ENCODE measurements around the gene ADAMTS3.

Gene ADAMTS3

DNA sequence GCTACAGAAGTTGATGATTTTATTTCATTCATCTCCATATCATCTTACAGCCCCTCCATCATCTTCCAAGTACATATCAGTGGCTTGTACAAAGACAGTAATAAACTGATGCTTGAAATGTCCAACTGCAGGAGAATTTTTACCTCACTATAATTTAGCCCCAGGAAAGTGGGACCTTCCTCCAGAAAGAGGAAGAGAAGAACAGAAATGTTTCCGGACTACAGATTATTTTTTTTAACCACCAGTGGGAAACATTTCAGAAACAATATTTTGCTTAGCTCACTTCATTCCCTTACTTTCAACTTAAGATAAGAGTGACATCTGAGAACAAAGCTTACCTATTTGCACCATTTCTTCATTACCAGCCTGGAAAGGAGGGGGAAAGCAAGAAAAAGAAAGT, 2.0 kb downstream of the ADAMTS3 start:
- DNase-seq (ENCODE audit: low read depth) = no peak
- H3K4me3 ChIP-seq (ENCODE audit: low read depth, low read length) = no peak overlapping the region
- TF ChIP-seq, protein P1, sequence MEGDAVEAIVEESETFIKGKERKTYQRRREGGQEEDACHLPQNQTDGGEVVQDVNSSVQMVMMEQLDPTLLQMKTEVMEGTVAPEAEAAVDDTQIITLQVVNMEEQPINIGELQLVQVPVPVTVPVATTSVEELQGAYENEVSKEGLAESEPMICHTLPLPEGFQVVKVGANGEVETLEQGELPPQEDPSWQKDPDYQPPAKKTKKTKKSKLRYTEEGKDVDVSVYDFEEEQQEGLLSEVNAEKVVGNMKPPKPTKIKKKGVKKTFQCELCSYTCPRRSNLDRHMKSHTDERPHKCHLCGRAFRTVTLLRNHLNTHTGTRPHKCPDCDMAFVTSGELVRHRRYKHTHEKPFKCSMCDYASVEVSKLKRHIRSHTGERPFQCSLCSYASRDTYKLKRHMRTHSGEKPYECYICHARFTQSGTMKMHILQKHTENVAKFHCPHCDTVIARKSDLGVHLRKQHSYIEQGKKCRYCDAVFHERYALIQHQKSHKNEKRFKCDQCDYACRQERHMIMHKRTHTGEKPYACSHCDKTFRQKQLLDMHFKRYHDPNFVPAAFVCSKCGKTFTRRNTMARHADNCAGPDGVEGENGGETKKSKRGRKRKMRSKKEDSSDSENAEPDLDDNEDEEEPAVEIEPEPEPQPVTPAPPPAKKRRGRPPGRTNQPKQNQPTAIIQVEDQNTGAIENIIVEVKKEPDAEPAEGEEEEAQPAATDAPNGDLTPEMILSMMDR (IDR thresholded peaks at IDR 0.05; ENCODE audit: control insufficient read depth, extremely low read depth, insufficient read depth) = no peak

DNA sequence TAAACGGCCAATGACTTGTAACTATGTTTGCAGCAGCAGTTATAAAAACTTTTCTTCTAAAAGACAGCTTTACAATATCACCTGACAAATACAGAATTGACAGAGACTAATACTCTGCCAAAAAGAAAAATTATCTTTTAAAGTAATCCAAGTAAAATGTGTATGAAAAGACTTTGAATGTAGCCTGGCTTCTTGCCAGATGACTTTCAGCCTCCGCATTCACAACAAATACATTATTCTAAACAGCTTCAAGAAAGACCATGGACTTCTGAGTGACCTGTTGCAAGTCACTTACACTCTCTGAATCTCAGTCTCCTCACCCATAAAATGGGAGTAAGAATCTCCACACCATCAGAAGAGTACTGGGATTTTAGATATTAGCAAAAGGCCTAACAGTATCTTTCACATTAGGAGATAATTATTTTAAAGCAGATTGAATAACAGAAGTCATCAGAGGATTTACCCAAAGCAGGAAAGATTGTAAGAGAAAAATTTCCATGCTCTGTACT, 2.5 kb downstream of the ADAMTS3 start:
- H3K4me3 ChIP-seq (ENCODE audit: low read depth, low read length) = no peak overlapping the region
- no peak for DNase-seq (ENCODE audit: low read depth)
- TF ChIP-seq, protein P1 (IDR thresholded peaks at IDR 0.05; ENCODE audit: control insufficient read depth, extremely low read depth, insufficient read depth) = no peak

DNA sequence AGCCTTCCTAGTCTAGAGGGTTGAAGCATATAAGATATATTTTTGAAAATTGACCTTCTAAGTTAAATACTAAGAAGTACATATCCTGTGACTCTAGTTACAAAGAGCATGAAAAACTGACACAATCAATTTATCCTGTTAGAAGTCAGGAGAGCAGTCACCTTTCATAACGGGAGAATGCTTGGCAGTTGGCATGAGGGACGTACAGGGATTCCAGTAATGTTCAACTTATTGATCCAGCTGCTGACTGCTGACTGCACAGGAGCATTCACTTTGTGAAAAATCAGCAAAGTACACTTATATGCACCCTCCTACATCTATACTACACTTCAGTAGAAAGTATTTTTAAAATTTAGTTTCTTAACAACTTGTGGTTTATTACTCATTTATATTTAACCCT, 4.2 kb downstream of the ADAMTS3 start:
- TF ChIP-seq, protein P1 (IDR thresholded peaks at IDR 0.05; ENCODE audit: control insufficient read depth, extremely low read depth, insufficient read depth) = no peak
- no peak overlapping the region for H3K4me3 ChIP-seq (ENCODE audit: low read depth, low read length)
- no peak for DNase-seq (ENCODE audit: low read depth)

DNA sequence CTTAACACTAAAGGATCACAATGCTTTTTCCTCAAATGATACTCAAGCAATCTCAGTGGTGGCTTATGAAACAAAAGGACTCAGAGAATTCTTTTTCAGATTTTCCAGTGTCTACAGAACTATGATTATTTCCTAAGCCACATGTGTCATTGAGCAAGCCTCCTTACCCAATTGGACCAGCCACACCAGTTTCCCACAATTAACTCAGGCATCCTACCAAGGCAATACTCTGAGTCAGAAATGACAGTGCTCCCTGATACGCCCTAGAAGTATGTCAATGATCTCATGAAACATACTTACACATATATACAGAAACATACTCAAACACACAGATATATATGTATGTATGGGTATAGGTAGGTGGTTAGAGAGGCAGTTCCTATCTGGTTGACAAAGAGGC, 4.8 kb downstream of the ADAMTS3 start:
- TF ChIP-seq, protein P1 (IDR thresholded peaks at IDR 0.05; ENCODE audit: control insufficient read depth, extremely low read depth, insufficient read depth) = no peak
- H3K4me3 ChIP-seq (ENCODE audit: low read depth, low read length) = no peak overlapping the region
- DNase-seq (ENCODE audit: low read depth) = no peak

DNA sequence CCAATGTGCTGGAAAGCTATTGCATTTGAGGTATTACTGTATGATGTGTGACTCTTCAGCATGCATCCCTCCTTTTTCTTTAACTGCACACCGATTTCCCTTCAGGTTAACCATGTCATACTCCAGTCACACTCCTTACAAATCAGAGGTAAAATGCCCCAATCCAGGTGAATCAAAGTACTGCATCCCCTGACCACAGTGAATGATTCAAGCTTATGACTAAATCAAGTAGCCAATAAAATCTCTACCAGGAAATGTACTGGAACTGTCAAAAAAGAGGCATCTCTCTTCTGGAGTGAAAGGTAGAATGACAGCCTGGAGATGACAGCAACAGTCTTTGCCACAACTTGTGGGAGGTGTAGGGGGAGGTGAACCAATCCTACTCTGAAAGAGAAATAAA, 10.4 kb downstream of the ADAMTS3 start:
- no peak overlapping the region for H3K4me3 ChIP-seq (ENCODE audit: low read depth, low read length)
- no peak for DNase-seq (ENCODE audit: low read depth)
- TF ChIP-seq, protein P1 (IDR thresholded peaks at IDR 0.05; ENCODE audit: control insufficient read depth, extremely low read depth, insufficient read depth) = no peak

DNA sequence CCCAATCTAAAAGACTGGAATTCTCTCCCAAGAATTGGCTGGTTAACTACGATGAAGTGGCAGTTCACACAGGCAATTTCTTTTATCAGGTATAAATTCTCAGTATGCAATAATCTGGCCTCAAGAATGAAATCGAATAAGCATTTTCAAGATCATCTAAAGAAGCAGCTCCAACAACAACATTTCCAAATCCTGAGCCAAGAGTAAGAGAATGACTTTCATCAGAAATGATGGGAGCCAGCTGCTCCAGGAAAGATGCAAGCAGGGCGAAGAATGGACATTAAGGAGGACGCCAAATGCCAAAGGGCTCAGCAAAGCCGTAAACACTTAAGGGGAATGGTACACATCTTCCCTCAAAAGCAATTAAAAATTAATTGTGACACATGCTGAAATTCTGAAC, 12.0 kb downstream of the ADAMTS3 start:
- TF ChIP-seq, protein P1 (IDR thresholded peaks at IDR 0.05; ENCODE audit: control insufficient read depth, extremely low read depth, insufficient read depth) = no peak
- DNase-seq (ENCODE audit: low read depth) = no peak
- H3K4me3 ChIP-seq (ENCODE audit: low read depth, low read length) = no peak overlapping the region

DNA sequence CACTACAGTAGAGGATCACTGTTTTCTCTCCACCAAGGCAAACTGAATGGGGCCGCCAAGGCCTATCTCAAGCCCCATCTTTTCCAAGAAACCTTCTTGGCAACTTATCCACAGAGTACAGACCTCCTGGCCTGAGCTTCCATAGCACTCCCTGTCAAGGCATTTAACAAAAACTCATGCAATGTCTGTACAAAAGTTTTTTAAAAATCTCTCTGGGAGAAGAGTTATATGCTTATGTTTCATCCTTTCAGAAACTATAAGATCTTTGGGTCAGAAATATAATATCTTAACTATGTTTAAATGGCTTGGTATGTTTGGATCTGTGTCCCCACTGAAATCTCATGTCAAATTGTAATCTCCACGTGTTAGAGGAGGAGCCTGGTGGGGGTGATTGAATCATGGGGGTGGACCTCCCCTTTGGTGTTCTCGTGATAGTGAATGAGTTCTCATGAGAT, 13.6 kb downstream of the ADAMTS3 start:
- DNase-seq (ENCODE audit: low read depth) = no peak
- TF ChIP-seq, protein P1 (IDR thresholded peaks at IDR 0.05; ENCODE audit: control insufficient read depth, extremely low read depth, insufficient read depth) = no peak
- no peak overlapping the region for H3K4me3 ChIP-seq (ENCODE audit: low read depth, low read length)

Data from LNCaP clone FGC (cell line).